Heart right ventricle (tissue), 16 donors: Measurements from ENCODE around the gene ELOVL5. TPM values are rescaled to one million over a fixed set of nuclear protein-coding genes. Genes with fewer than 3 reads are reported as not detected.

Source experiments
- ATAC-seq, 8 donors: fragments of 200-7000 bp; cut with Tn5 transposase; one replicate each; pipeline ENCODE4 v1.9.1; 2020; ENCODE audit warnings: mild to moderate bottlenecking in 8 of 8, moderate library complexity in 8 of 8, moderate number of reproducible peaks in 1 of 8
- DNase-seq, 2 donors: peaks; one replicate each; pipeline ENCODE4 v3.0.0-alpha.2; 2020
- H3K27ac ChIP-seq, 10 donors: fragments of 200-600 bp; sonication (generic) in 2 of 10; one replicate each; pipeline versions ENCODE4 v1.5.0 to v1.8.0; 2020 to 2022; ENCODE audit warnings: mild to moderate bottlenecking in 3 of 10
- H3K27me3 ChIP-seq, 7 donors: fragments of 200-600 bp; one replicate each; pipeline ENCODE4 v1.8.0; 2021 to 2022; ENCODE audit warnings: mild to moderate bottlenecking in 2 of 7
- H3K36me3 ChIP-seq, 9 donors: fragments of 200-600 bp; sonication (generic) in 1 of 9; one replicate each; pipeline versions ENCODE4 v1.5.0 to v1.8.0; 2020 to 2022; ENCODE audit warnings: mild to moderate bottlenecking in 2 of 9
- H3K4me1 ChIP-seq, 9 donors: fragments of 200-600 bp; sonication (generic) in 1 of 9; one replicate each; pipeline versions ENCODE4 v1.5.0 to v1.8.0; 2020 to 2022; ENCODE audit warnings: mild to moderate bottlenecking in 4 of 9
- H3K4me3 ChIP-seq, 10 donors: fragments of 200-600 bp; sonication (generic) in 2 of 10; one replicate each; pipeline versions ENCODE4 v1.5.0 to v1.8.0; 2020 to 2022; ENCODE audit warnings: mild to moderate bottlenecking in 7 of 10, moderate library complexity in 2 of 10
- H3K9me3 ChIP-seq, 11 donors: fragments of 200-600 bp in 10 of 11; sonication (generic) in 2 of 11; one replicate each; pipeline versions ENCODE4 v1.5.0 to v1.8.0; 2013 to 2022; ENCODE audit warnings: mild to moderate bottlenecking in 2 of 11, control low read depth in 1 of 11, moderate library complexity in 1 of 11
- WGBS, 2 donors: extraction: QIAGEN DNeasy Blood & Tissue Kit; methylation state at CpG; one replicate each; pipeline ENCODE4 v1.1.7; 2013; ENCODE audit warnings: inconsistent platforms in 1 of 2; 5-methylcytosine and 5-hydroxymethylcytosine counted together
- intact Hi-C, 10 donors: fragments of 100-400 bp; cut with DNase I; formaldehyde crosslinking; loops; one replicate each; pipeline versions ENCODE4 v1.11.1 to v1.14.2; 2022
- polyA plus RNA-seq, 2 donors: library from polyadenylated mRNA; stranded (reverse); fragments of 200-250 nt; gene quantifications; one replicate each; pipeline ENCODE4 v1.2.3, GENCODE V29; 2013
- total RNA-seq, 10 donors: library from RNA; stranded (reverse); fragmentation: NEBNext Ultra II Directional in 3 of 10; extraction: Animal tissue kit (Norgen Biotek cat#: 25700) in 3 of 10; gene quantifications; one replicate each; pipeline versions ENCODE4 v1.2.1 to v1.2.4, GENCODE V29; 2021 to 2023
- TF ChIP-seq, protein P1 (sequence below), 9 donors: fragments of 200-600 bp; sonication (generic) in 2 of 9; IDR thresholded peaks; one replicate each; pipeline versions ENCODE4 v1.5.0 to v1.8.0; 2021 to 2022; ENCODE audit warnings: antibody characterized with exemption in 9 of 9, mild to moderate bottlenecking in 5 of 9, moderate library complexity in 1 of 9
- donor health status: Arrhythmogenic right ventricular cardiomyopathy.
- donor health status: ischemic (EF 13 %, LVEDD 7.1; RV severe dilation, severe dysfunction).
- donor health status: healthy with polysubstance abuse.
- donor health status: DM: no; HTN: yes; CAD: no.
- donor health status: DM: no; HTN: no; CAD: no.
- donor health status: ischemic (EF 25% LVEDD 6.9; RV normal size, moderate dysfunction).
- donor health status: ischemic (EF 25% LVEDD 5.7; RV mildly dilated, moderate dysfunction).
- donor health status: healthy.
- donor health status: DM: yes; HTN: yes; CAD: no.
- donor health status: Ischemic cardiomyopathy.
- donor health status: ischemic (EF 35%, LVEDD 5.7; RV mildly dilated, moderate dysfunction).
- donor health status: nonischemic (EF 11% LVEDD 7.7; RV severe dilation, severe dysfunction).
- donor health status: DM: yes; HTN: yes; CAD: no.
- donor health status: PGD.
- donor health status: ischemic (EF 29% LVEDD 5.4; RV normal size, mild dysfunction).
- donor health status: nonischemic (EF 23%, LVEDD 6.1; RV moderate dilation, normal function).

Gene ELOVL5
- total and polyA plus RNA-seq, 12 donors = 16.9 to 48.1 (median 29.7) TPM

DNA sequence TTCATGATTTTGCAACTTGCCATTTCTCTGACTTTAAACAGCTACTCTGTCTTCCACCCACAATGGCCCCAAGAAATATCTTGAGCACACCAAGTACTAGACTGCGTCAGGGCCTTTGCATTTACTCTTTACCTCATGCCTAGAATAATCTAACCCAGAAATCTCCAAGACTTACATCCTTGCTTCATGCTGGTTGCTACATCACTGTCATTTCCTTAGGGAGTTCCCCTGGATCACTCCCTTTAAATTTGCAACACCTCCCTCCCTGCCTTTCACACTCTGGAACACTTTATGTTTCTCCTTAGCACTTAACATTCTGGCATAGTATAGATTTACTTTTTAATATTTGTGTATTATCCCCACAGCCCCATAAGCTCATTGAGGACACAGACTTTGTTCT is 4.9 kb upstream of the ELOVL5 start:
- peaks cover 0 to 15% (median 8%) of the 10 kb centered on the region in 9 donors for H3K4me1 ChIP-seq
- no peak overlapping the region for H3K4me3 ChIP-seq
- no peaks in the 10 kb centered on the region for H3K9me3 ChIP-seq
- H3K27ac ChIP-seq = no peak overlapping the region
- no peaks in the 10 kb centered on the region for H3K36me3 ChIP-seq
- intact Hi-C loops = loop anchor here in 3 of 10 donors (10.0 kb wide), 2 partner anchors 131 to 179 kb away; no protein-coding TSS in a partner anchor
- whole genome bisulfite sequencing, 2 donors = 82 to 100% methylated on average over 1 of the region's 1 CpG
- DNase-seq = no peak
- TF ChIP-seq, protein P1, sequence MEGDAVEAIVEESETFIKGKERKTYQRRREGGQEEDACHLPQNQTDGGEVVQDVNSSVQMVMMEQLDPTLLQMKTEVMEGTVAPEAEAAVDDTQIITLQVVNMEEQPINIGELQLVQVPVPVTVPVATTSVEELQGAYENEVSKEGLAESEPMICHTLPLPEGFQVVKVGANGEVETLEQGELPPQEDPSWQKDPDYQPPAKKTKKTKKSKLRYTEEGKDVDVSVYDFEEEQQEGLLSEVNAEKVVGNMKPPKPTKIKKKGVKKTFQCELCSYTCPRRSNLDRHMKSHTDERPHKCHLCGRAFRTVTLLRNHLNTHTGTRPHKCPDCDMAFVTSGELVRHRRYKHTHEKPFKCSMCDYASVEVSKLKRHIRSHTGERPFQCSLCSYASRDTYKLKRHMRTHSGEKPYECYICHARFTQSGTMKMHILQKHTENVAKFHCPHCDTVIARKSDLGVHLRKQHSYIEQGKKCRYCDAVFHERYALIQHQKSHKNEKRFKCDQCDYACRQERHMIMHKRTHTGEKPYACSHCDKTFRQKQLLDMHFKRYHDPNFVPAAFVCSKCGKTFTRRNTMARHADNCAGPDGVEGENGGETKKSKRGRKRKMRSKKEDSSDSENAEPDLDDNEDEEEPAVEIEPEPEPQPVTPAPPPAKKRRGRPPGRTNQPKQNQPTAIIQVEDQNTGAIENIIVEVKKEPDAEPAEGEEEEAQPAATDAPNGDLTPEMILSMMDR (IDR thresholded peaks at IDR 0.05) = no peak
- H3K27me3 ChIP-seq = no peaks in the 10 kb centered on the region
- no peak for ATAC-seq

DNA sequence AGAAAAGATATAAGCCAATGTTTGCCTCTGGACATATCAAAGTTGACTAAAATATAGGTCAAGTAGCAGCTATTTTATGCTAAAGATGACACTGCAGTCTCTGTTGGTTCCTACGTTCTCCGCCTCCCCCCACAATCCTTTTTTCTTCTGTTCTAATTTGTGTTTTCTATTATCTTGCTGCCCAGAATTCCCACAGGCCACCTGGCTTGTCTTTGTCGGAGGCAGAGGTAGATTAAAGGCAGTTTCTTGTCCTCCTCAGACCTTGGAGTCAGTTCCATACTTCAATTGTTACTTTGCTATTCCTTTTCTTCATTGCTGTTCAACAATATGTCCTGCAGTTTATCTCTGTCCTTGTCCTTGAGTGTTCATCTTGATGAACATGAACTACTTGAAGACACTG is 3.6 kb upstream of the ELOVL5 start:
- Histone ChIP-seq H3K27me3 (no peaks in the 10 kb centered on the region), H3K4me3 (no peak overlapping the region), H3K4me1 (peaks cover 0 to 10% (median 7%) of the 10 kb centered on the region in 9 donors), H3K27ac (no peak overlapping the region), H3K36me3 (no peaks in the 10 kb centered on the region), H3K9me3 (no peaks in the 10 kb centered on the region)
- 64 to 77% methylated on average over 3 of the region's 3 CpGs for WGBS, 2 donors
- intact Hi-C loops = loop anchor here in 3 of 10 donors (10.0 kb wide), 2 partner anchors 132 to 178 kb away; no protein-coding TSS in a partner anchor
- TF ChIP-seq, protein P1 (IDR thresholded peaks at IDR 0.05) = no peak
- DNase-seq (no peak), ATAC-seq (no peak)

DNA sequence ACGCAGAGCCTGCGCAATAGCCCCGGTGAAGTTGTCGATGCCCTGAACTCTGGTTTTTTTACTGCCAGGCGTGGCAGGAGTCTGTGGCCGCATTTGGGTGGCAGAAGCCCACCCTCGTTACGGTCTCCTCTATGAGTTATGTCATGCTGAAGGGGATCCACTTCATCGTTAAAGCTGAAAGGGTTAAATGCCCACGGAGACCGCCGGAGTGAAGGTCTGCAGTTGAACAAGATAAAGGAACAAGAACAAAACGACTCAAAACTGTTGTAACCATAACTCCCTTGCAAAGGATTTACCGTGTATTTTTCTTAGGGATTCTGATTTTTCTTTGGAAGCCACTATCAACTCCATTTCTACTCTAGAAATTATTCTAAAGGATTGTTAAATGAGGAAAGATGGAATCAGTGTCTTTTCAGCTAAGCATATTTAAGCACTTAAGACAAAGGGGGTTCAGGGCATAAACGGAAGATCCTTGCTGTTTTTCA is 501 bp upstream of the ELOVL5 start:
- TF ChIP-seq, protein P1 (IDR thresholded peaks at IDR 0.05) = no peak
- no peak for DNase-seq
- 4% methylated on average over 15 of the region's 15 CpGs for WGBS, 2 donors

DNA sequence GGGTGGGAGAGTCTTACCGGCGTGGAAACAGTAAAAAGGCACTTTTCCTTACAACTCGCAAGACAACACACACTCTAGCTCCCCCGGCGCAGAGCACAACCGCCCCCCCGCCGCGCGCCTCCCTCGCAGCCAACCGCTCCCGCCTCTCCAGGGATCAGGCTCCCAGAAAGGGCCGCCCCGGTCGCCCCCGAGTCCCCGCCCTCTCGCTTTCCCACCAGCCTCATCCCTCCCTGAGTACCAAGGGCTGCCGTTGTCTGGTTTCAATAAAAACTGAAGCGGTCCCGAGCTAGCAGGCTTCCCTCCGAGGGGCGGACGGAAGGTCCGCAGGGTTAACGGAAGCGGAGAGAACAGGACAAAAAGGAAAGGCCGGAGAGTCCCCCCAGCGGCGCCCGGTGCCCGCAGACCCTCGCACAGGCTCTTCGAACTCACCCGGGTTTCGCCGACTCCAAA is 804 bp downstream of the ELOVL5 start:
- Histone ChIP-seq H3K4me1 (peaks cover 0 to 47% (median 25%) of the 10 kb centered on the region in 9 donors), H3K4me3 (peak overlapping the region; percentile 82 to 98 (median 93)), H3K27me3 (no peaks in the 10 kb centered on the region), H3K27ac (peak overlapping the region; percentile 90 to 100 (median 99)), H3K9me3 (no peaks in the 10 kb centered on the region), H3K36me3 (peaks cover 0 to 6% (median 0%) of the 10 kb centered on the region in 9 donors)
- DNase-seq (peak; percentile 79 to 85), ATAC-seq (peak; percentile 73 to 88 (median 82))
- intact Hi-C loops = loop anchor here (2.0 to 10.0 kb wide), 8 partner anchors 36 to 176 kb away; no protein-coding TSS in a partner anchor
- TF ChIP-seq, protein P1 (IDR thresholded peaks at IDR 0.05) = peak in 1 of 9 donors; percentile 1
- 0 to 1% methylated on average over 36 to 38 of the region's 38 CpGs for WGBS, 2 donors

More for the DNA sequence above, 501 bp upstream of the ELOVL5 start:
- peaks cover 0 to 6% (median 0%) of the 10 kb centered on the region in 9 donors for H3K36me3 ChIP-seq
- H3K4me3 ChIP-seq = peak overlapping the region; percentile 82 to 98 (median 93)
- peak overlapping the region; percentile 90 to 100 (median 99) for H3K27ac ChIP-seq
- no peak for ATAC-seq
- H3K4me1 ChIP-seq = peaks cover 0 to 36% (median 22%) of the 10 kb centered on the region in 9 donors
- no peaks in the 10 kb centered on the region for H3K9me3 ChIP-seq
- H3K27me3 ChIP-seq = no peaks in the 10 kb centered on the region
- intact Hi-C loops = loop anchor here in 9 of 10 donors (2.0 to 10.0 kb wide), 8 partner anchors 37 to 177 kb away; no protein-coding TSS in a partner anchor
